GM19035 (cell line): ENCODE results near the gene MLPH.

Experiments used
- ATAC-seq: cut with Tn5 transposase; IDR thresholded peaks from one replicate; pipeline ENCODE4 v1.9.1; 2021; ENCODE audit not compliant: unreplicated experiment

Gene MLPH

GRCh38 chr2:237599465-237600110, 112.5 kb downstream of the MLPH start:
- ATAC-seq, result no peak

DNA sequence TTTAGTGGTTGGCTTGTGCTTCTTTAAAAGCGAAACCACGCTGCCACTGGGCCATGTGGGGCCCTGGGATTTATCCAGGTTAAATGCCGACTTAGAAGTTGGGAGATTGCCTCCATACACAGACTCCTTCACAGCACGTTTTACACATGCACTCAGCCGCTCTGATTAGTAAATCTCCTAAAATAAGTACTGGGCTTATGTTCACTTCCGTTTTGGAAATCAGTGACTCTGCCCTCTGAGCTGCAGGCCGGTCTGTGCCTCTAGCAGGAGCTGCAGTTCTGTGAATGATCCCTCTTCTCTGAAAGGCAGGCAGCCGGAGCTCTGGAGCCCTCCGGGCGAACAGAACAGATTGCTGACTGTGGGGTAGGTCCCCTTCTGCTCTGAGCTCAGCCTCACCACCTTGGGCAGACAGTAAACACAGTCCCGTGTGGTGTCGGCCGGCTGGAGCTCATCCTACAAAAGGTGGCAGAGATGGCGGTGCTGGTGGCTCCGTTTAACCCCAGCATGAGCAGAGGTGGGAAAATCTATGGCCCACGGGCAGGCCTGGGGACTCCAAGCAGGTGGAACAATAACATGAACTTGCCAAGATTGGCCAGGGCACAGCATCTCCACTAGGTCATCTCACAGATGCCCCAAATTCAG, 113.3 kb downstream of the MLPH start:
- ATAC-seq, result no peak

DNA sequence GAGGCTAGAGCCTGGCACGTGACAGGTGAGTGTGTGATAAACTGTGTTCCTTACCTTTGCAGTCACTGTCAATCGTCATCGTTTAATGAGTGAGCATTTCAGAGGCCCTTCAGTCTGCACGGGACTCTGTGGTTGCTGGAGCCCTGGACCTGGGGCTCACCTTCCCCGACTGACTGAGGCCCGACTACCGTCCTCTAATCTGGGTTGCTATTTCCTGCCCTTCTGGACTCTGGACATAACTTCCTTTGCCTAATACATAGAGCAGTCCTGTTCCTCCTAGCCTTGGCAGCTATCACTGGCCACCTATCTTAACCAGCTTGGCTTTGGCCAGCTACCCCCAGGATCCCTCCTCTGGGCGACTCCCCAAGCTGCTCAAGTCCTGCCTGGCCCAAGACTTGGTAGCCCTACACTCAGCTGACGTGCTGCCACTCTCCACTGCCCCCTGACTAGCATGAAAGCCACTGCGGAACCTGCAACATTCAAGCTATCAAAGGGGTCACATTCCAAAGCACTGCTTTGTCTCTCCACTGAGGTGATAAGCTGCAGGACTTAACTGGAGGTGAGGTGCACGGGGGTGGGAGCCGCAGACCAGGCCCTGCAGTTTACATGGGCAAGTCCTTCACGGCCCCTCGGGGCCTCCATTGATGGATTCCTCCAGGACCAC, 114.5 kb downstream of the MLPH start:
- no peak for ATAC-seq

GRCh38 chr2:237602409-237602808, 115.4 kb downstream of the MLPH start:
- no peak for ATAC-seq

DNA sequence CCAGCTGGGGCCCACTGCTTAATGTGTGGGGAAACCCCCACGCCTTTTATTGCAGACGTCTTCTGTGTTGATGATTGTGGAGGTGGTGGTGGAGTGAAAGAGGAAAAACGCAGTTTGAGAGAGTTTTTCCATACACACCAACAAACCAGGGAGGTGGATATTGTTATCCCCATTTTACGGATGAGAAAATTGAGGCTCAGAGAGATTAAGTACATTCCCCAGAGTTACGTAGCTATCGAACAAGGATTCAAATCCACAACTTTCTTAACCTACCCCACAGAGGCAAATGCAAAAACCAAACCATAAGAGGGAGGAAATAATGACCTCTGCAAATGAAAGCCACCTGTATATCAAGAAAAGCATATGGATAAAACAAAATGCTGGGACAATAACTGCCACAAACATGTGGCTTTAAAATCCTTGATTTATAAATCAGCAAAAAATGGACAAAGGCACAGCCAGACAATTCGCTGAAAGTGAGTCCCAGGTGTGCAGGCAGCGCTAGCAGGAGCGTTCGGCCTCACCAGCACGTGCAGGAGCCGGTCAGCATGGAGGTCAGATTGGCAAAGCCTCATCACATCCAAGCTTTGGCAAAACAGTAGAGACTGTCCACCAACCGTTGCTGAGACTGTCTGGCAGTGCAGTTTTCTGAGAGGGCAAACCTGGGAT, 116.1 kb downstream of the MLPH start:
- no peak for ATAC-seq

DNA sequence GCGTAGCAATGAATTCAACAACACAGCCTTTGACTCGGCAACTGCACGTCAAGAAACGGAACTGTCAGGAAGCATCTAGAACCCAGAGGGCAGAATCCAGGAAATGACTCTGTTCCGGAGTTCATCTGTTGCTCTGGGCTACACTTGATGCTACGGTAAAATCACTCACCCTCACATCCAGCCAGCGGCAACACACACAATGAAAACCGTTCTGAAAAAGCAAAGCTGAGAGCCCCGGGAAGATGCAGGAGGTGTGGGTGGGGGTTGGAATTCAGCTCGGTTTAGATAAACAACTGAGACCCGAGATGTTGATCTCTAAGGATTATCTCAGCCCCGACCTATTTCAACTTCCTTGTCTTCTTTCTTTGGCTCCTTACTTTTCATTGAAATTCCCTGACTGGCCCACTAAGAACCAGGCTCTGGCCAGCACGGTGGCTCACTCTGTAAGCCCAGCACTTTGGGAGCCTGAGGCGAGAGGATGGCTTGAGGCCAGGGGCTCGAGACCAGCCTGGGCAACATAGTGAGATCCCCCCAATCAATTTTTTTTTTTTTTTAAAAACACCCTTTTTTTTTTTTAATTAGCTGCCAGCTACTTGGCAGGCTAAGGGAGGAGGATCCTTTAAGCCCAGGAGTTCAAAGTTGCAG, 116.8 kb downstream of the MLPH start:
- no peak for ATAC-seq

DNA sequence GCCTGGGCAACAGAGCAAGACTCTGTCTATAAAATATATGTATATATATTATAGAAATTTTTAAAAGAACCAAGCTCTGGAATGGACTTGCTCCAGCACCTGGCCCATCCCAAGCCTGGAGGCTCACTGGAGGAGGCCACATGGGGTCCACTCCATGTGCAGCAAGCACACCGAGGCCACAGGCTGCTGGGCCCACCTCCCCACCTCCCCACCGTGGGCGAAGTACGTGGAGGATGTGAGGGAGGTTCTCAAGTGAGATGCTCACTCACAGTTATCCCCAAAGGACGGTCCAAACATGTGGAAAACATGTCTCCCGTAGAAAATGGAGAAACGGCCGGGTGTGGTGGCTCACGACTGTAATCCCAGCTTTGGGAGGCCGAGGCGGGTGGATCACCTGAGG, 117.3 kb downstream of the MLPH start:
- ATAC-seq, result no peak
